ENCODE measurements around the gene TRAF3IP1. TPM values are rescaled to one million over a fixed set of nuclear protein-coding genes. Genes with fewer than 3 reads are reported as not detected.

Gene TRAF3IP1
- total RNA-seq, 1 donor, result 7.6 TPM

GRCh38 chr2:238282861-238283738 lies 37.2 kb upstream of the TRAF3IP1 start:
- DNase-seq (ENCODE audit: insufficient read length, low spot score, missing footprints), result peak; percentile 66
- H4K20me1 ChIP-seq (ENCODE audit: insufficient read depth, low read length), result peaks cover 8% of the 10 kb centered on the region
- no peak overlapping the region for H3K4me3 ChIP-seq (ENCODE audit: insufficient read depth, low read length)
- H3K36me3 ChIP-seq (ENCODE audit: insufficient read depth, low read length), result no peaks in the 10 kb centered on the region
- H3K9me3 ChIP-seq (ENCODE audit: low read depth, low read length), result no peaks in the 10 kb centered on the region
- no peaks in the 10 kb centered on the region for H3K27me3 ChIP-seq (ENCODE audit: insufficient read depth, low read length)
- no peak overlapping the region for H3K4me2 ChIP-seq (ENCODE audit: insufficient read depth, low read length)
- peaks cover 28% of the 10 kb centered on the region for H3K79me2 ChIP-seq (ENCODE audit: insufficient read depth, low read length)
- no peak for TF ChIP-seq CTCF (IDR thresholded peaks at IDR 0.05; ENCODE audit: extremely low read depth, low read depth, low read length)
- no peak overlapping the region for H3K27ac ChIP-seq (ENCODE audit: low read depth, low read length)
- no peak overlapping the region for H2AFZ ChIP-seq (ENCODE audit: low read length)
- H3K4me1 ChIP-seq (ENCODE audit: insufficient read depth, low read length), result peaks cover 31% of the 10 kb centered on the region

GRCh38 chr2:238284802-238285515 lies 35.4 kb upstream of the TRAF3IP1 start:
- H3K36me3 ChIP-seq (ENCODE audit: insufficient read depth, low read length), result no peaks in the 10 kb centered on the region
- H3K27ac ChIP-seq (ENCODE audit: low read depth, low read length), result peak overlapping the region; percentile 99
- peaks cover 27% of the 10 kb centered on the region for H3K79me2 ChIP-seq (ENCODE audit: insufficient read depth, low read length)
- H3K4me1 ChIP-seq (ENCODE audit: insufficient read depth, low read length), result peaks cover 40% of the 10 kb centered on the region
- H3K27me3 ChIP-seq (ENCODE audit: insufficient read depth, low read length), result no peaks in the 10 kb centered on the region
- no peak overlapping the region for H2AFZ ChIP-seq (ENCODE audit: low read length)
- TF ChIP-seq CTCF (IDR thresholded peaks at IDR 0.05; ENCODE audit: extremely low read depth, low read depth, low read length), result no peak
- H3K4me2 ChIP-seq (ENCODE audit: insufficient read depth, low read length), result peak overlapping the region; percentile 87
- DNase-seq (ENCODE audit: insufficient read length, low spot score, missing footprints), result peak; percentile 65
- H3K4me3 ChIP-seq (ENCODE audit: insufficient read depth, low read length), result no peak overlapping the region
- H4K20me1 ChIP-seq (ENCODE audit: insufficient read depth, low read length), result no peaks in the 10 kb centered on the region
- H3K9me3 ChIP-seq (ENCODE audit: low read depth, low read length), result no peaks in the 10 kb centered on the region

GRCh38 chr2:238285653-238286082 lies 34.6 kb upstream of the TRAF3IP1 start:
- TF ChIP-seq CTCF (IDR thresholded peaks at IDR 0.05; ENCODE audit: extremely low read depth, low read depth, low read length), result no peak
- peak; percentile 96 for DNase-seq (ENCODE audit: insufficient read length, low spot score, missing footprints)
- peak overlapping the region; percentile 99 for H3K27ac ChIP-seq (ENCODE audit: low read depth, low read length)
- no peaks in the 10 kb centered on the region for H3K36me3 ChIP-seq (ENCODE audit: insufficient read depth, low read length)
- H3K27me3 ChIP-seq (ENCODE audit: insufficient read depth, low read length), result no peaks in the 10 kb centered on the region
- peaks cover 40% of the 10 kb centered on the region for H3K4me1 ChIP-seq (ENCODE audit: insufficient read depth, low read length)
- peak overlapping the region; percentile 87 for H3K4me2 ChIP-seq (ENCODE audit: insufficient read depth, low read length)
- H4K20me1 ChIP-seq (ENCODE audit: insufficient read depth, low read length), result no peaks in the 10 kb centered on the region
- H2AFZ ChIP-seq (ENCODE audit: low read length), result no peak overlapping the region
- H3K4me3 ChIP-seq (ENCODE audit: insufficient read depth, low read length), result peak overlapping the region; percentile 37
- H3K9me3 ChIP-seq (ENCODE audit: low read depth, low read length), result no peaks in the 10 kb centered on the region
- peaks cover 22% of the 10 kb centered on the region for H3K79me2 ChIP-seq (ENCODE audit: insufficient read depth, low read length)

GRCh38 chr2:238286095-238286494 lies 34.2 kb upstream of the TRAF3IP1 start:
- no peaks in the 10 kb centered on the region for H4K20me1 ChIP-seq (ENCODE audit: insufficient read depth, low read length)
- H3K36me3 ChIP-seq (ENCODE audit: insufficient read depth, low read length), result no peaks in the 10 kb centered on the region
- H3K27ac ChIP-seq (ENCODE audit: low read depth, low read length), result peak overlapping the region; percentile 99
- H3K4me3 ChIP-seq (ENCODE audit: insufficient read depth, low read length), result peak overlapping the region; percentile 37
- no peak for TF ChIP-seq CTCF (IDR thresholded peaks at IDR 0.05; ENCODE audit: extremely low read depth, low read depth, low read length)
- H2AFZ ChIP-seq (ENCODE audit: low read length), result peak overlapping the region; percentile 11
- no peaks in the 10 kb centered on the region for H3K9me3 ChIP-seq (ENCODE audit: low read depth, low read length)
- DNase-seq (ENCODE audit: insufficient read length, low spot score, missing footprints), result no peak
- H3K4me2 ChIP-seq (ENCODE audit: insufficient read depth, low read length), result peak overlapping the region; percentile 87
- H3K4me1 ChIP-seq (ENCODE audit: insufficient read depth, low read length), result peaks cover 40% of the 10 kb centered on the region
- no peaks in the 10 kb centered on the region for H3K27me3 ChIP-seq (ENCODE audit: insufficient read depth, low read length)
- peaks cover 22% of the 10 kb centered on the region for H3K79me2 ChIP-seq (ENCODE audit: insufficient read depth, low read length)
